HG03558 (cell line): ENCODE results near the gene TMEM273.

Source experiments
- ATAC-seq: cut with Tn5 transposase; IDR thresholded peaks from one replicate; pipeline ENCODE4 v1.9.1; 2021; ENCODE audit warnings: moderate number of reproducible peaks; ENCODE audit not compliant: unreplicated experiment; ENCODE audit errors: extremely low read depth

The TMEM273 gene

GRCh38 chr10:49149881-49150280 is 38.3 kb downstream of the TMEM273 start:
- no peak for ATAC-seq

GRCh38 chr10:49144058-49144720 is 44.0 kb downstream of the TMEM273 start:
- no peak for ATAC-seq

GRCh38 chr10:49143249-49143648 is 44.9 kb downstream of the TMEM273 start:
- no peak for ATAC-seq

- ATAC-seq: no peak
Observed at GRCh38 chr10:49141541-49142332, 46.5 kb downstream of the TMEM273 start.

GRCh38 chr10:49140304-49141177 is 47.6 kb downstream of the TMEM273 start:
- ATAC-seq: no peak

GRCh38 chr10:49139846-49140195 is 48.4 kb downstream of the TMEM273 start:
- ATAC-seq: no peak

- no peak for ATAC-seq
Observed at GRCh38 chr10:49139028-49139845, 49.0 kb downstream of the TMEM273 start.

GRCh38 chr10:49138361-49138891 is 49.8 kb downstream of the TMEM273 start:
- no peak for ATAC-seq

- no peak for ATAC-seq
Observed at GRCh38 chr10:49136525-49136924, 51.7 kb downstream of the TMEM273 start.

GRCh38 chr10:49135575-49136313 is 52.4 kb downstream of the TMEM273 start:
- no peak for ATAC-seq

GRCh38 chr10:49134327-49134726 is 53.9 kb downstream of the TMEM273 start:
- no peak for ATAC-seq

GRCh38 chr10:49133706-49134248 is 54.4 kb downstream of the TMEM273 start, which contains the start of gene FAM170B:
Gene FAM170B, minus strand, starts transcription at chr10:49134021. Its CDS starts 103 bp downstream, at chr10:49133918.
- no peak for ATAC-seq

- ATAC-seq: no peak
Observed at GRCh38 chr10:49132362-49132737, 55.8 kb downstream of the TMEM273 start.

GRCh38 chr10:49131507-49132361 is 56.5 kb downstream of the TMEM273 start:
- no peak for ATAC-seq

- ATAC-seq: no peak
Observed at GRCh38 chr10:49129376-49129775, 58.8 kb downstream of the TMEM273 start.

GRCh38 chr10:49128854-49129253 is 59.3 kb downstream of the TMEM273 start:
- ATAC-seq: no peak

- ATAC-seq: no peak
Observed at GRCh38 chr10:49123981-49124950, 63.9 kb downstream of the TMEM273 start.
